Stimulated activated CD4-positive, alpha-beta T cell treated with anti-CD3 and anti-CD28 coated beads, Interleukin-2, amount 100 ng/mL, for 24 hours (primary cell): ENCODE data around the gene MFAP1.
"Not testable (repeated sequence)": the region's sequence is repeated elsewhere in the genome, so short reads cannot be mapped to it uniquely, and the experiment has no call there.

Source experiments
- DNase-seq, 2 donors: peaks; one replicate each; pipeline ENCODE4 v3.0.0-alpha.2; 2020

Gene MFAP1

DNA sequence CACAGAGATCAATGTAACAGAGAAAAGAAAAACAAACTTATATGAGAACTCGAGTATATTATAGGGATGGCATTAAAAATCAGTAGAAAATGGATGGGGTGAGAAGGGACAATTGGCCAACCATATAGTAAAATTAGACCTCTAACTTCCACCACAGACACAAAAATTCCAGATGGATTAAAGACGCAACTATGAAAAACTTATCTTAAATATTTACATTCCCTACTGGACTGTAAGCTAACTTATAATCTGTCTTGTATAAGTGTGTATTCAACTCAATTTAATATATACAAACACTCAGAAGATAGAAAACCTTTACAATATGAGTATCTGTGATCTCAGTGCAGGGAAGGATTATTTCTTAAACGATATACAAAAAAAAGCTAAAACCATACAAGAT is 3.0 kb downstream of the MFAP1 start:
- DNase-seq = no peak

GRCh38 chr15:43815064-43815463 is 9.4 kb downstream of the MFAP1 start:
- DNase-seq = not testable (repeated sequence)

DNA sequence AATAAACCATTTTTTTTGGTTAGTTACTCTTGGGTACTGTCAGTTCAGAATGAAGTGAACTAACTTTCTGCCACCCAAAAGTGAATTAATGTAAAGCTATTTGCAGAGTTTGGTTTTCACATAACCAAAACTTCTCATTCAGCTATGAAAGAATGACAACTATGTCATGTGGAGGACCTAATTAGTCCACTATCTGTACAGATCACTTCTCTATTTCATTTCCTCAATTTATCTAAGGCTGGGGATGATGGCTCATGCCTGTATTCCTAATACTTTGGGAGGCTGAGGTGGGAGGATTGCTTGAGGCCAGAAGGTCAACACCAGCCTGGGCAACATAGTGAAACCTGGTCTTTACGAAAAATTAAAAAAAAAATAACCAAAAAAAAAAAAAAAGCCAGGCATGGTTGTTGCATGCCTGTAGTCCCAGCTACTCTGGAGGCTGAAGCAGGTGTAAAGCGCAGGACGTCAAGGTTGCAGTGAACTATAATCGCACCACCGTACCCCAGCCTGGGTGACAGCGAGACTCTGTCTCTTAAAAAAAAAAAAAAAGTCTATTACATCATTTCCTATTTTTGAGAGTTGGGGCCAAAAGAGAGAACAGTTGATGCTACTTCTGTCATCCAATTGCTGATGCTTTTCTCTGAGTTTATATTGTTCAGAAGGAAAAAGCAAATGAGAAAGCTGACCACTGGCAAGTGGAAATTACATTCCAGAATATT is 15.4 kb downstream of the MFAP1 start:
- no peak for DNase-seq

DNA sequence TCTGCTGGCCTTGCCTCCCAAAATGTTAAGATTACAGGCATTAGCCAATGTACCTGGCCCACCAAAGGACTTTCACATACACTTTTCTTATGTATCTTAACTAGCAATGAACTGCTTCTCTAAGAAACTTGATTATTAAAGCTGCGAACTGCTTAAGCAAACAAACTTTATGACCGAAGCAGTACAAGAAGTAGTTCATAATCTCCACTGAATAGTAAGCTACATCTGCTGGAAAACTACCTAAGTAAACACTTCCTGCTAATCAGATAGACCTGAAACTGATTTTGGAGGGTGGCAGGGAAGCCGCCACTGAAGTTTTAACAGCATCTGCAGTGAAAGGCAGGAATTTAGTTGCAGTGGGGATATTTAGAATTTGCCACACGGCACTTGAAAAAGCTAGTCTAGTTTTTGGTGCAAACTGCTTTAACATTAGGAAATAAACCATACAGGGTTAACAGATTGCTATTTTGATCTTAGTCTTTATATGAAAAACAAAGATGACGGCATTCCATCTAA is 16.0 kb downstream of the MFAP1 start:
- DNase-seq = no peak

DNA sequence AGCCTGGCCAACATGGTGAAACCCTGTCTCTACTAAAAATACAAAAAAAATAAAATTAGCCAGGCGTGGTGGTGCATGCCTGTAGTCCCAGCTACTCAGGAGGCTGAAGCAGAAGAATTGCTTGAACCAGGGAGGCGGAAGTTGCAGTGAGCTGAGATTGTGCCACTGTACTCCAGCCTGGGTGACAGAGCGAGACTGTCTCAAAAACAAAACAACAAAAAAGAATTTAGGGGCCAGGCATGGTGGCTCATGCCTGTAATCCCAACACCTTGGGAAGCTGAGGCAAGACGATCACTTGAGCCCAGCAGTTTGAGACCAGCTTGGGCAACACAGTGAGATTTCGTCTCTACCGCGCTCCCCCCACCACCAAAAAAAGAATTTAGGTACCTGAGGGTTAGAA is 21.8 kb downstream of the MFAP1 start:
- DNase-seq = not testable (repeated sequence)

- peak; percentile 92 to 94 for DNase-seq
Observed at GRCh38 chr15:43800286-43801141, 24.0 kb downstream of the MFAP1 start, which contains the start of gene HYPK. HYPK (plus strand) TSS chr15:43800599; CDS start chr15:43800623, 24 bp downstream.

DNA sequence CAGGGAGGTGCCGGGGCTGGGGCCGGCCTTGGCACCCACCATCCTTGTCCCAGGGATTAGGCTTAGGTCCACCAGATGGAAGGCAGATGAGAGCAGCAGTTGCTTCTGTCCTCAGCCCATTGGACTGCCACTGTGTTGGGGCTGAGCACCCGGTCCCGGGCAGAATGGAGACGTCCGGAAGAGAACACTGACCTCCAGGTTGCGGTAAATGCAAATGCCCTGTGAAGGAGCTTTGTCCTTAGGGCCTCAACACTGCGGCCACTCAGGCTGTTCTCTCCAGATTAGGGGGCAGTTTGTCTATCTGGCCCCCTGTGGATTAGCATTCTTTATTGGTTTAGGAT is 24.6 kb downstream of the MFAP1 start, which contains the start of gene SERINC4:
SERINC4 (minus strand) TSS at position 276 of the 341 bp plus-strand sequence; CDS start at position 42, 234 bp downstream.
- DNase-seq = no peak

GRCh38 chr15:43799209-43799944 is 25.1 kb downstream of the MFAP1 start:
- peak in 1 of 2 donors; percentile 8 for DNase-seq

DNA sequence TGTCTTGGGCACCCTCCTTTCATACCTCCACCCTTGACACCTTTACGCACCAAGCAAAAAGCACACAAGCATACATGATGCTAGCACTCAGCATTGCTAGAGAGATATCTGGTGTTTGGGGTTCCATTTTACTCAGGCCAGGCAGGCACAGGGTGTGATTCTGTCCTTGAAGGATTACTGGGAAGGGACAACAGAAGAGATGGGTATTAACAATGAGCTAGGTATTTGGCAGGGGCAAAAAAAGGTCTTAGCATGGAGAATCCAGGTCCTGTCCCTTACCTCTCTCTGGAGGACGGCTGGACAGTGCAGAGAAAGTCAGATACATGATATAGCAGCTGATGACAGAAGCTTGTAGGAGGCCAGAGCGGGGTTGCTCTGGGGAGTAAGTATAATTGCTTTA is 27.9 kb downstream of the MFAP1 start:
- no peak for DNase-seq

DNA sequence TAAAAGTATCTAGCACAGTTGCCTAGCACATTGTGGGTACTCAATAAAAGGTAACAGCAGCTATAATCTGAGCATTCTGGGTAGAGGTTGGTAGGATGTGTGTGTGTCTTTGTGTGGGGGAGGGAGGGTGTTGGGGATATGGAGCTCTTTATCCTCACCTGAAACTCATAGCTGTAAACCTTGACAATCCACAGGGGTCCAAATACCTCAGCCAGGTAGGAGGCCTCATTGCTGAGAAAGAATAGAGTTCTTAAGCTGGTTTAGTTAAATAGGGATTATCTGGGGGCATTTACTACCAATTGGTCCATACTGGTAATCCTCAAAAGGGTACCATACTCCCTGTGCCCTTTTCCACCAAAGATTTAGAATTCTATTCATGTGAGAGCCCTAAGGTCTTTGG is 28.5 kb downstream of the MFAP1 start:
- no peak for DNase-seq

DNA sequence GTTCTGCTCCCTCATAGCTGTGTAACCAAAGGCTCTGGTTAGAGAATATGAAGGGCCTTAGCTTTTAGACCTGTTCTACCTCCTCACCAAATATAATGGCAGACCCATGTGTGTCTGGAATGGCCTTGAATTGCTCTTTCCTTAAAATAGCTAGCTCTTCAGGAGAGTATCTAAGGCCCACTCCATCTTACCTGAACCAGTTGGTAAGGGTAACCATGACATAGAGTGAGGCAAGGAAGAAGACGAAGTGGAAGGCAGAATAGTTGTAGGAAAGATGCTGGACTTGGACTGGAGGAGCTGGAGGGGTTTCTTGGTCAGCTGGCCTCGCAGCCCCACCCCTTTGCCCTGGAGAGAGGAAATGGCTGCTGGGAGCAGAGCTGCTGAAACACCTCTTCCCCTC is 29.3 kb downstream of the MFAP1 start:
- DNase-seq = no peak

GRCh38 chr15:43794269-43795037 is 30.0 kb downstream of the MFAP1 start:
- no peak for DNase-seq

DNA sequence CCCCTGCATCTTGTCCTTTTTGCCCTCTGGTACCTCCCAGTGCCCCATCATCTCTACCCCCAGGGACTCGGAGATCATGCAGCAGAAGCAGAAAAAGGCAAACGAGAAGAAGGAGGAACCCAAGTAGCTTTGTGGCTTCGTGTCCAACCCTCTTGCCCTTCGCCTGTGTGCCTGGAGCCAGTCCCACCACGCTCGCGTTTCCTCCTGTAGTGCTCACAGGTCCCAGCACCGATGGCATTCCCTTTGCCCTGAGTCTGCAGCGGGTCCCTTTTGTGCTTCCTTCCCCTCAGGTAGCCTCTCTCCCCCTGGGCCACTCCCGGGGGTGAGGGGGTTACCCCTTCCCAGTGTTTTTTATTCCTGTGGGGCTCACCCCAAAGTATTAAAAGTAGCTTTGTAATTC is 30.8 kb downstream of the MFAP1 start:
- no peak for DNase-seq

DNA sequence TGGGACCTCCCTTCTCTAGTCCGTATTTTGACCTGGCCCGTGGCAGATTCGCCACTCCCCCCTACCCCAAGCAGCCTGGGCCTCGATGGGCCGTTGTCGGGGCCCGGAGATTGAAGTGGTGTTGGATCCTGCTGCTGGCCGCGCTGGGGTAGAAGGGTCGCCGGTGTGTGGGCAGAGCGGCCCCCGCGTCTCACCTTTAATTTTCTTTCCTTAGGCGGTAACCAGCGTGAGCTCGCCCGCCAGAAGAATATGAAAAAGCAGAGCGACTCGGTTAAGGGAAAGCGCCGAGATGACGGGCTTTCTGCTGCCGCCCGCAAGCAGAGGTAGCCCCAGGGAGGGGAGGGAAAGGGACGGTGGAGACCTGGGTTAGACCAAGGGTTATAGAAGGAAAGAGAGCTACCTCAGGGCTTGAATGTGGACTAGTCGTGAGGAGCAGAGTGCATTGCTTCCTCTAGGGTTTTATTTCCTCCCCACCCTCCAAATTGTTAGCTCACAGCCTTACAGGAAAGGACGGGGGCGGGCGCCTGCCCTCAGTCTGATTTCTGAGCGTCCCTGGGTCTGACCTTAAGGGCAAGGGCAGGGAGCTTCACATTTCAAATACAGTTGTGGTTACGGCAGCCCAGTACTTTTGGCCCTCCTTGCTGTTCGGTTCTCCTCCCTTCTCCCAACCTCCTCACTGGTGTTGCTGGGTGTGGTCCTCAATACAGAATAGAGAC is 31.6 kb downstream of the MFAP1 start:
- DNase-seq = peak in 1 of 2 donors; percentile 24

DNA sequence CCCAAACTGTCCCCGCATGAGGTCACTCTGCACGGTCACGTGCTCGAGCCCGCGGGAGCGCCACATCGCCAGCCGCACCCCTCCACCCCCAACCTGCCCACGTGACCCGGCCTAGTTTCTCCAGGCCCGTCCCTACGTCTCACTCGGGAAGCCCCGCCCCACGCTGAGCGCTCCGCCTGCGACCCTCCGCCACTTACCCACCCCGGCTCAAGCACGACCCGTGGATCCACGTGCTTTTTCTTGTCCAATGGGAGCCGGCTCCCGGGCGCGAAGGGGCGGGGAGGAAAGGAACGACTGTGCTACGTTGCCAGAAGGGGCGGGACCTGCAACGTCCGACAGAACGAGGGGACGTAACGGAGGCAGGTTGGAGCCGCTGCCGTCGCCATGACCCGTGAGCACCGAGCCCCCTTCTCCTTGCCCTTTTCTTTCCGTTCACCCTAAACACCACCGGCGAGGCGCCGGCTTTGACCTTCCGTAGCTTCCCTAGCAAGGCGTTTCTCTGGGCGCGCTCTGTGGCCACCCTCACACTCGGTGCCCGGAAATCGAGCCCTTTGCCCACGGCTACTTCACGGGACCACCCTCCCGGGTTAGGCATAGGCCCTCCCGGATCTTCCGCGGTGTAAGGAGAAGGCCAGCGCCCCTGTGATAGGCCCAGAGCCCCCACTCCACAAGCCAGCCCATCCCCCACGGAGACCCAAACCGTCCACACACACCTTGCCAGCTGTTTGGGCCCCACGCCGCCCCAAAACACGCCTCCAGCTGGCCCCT is 32.3 kb downstream of the MFAP1 start, which contains the start of gene SERF2:
SERF2 (plus strand) TSS at position 328 of the 768 bp plus-strand sequence; CDS start at position 385, 57 bp downstream.
- peak; percentile 100 for DNase-seq

GRCh38 chr15:43789409-43789808 is 35.1 kb downstream of the MFAP1 start:
- DNase-seq = no peak

- DNase-seq = no peak
Observed at GRCh38 chr15:43779016-43779415, 45.5 kb downstream of the MFAP1 start.

GRCh38 chr15:43777267-43777914 is 47.1 kb downstream of the MFAP1 start:
- DNase-seq = peak; percentile 85 to 89

DNA sequence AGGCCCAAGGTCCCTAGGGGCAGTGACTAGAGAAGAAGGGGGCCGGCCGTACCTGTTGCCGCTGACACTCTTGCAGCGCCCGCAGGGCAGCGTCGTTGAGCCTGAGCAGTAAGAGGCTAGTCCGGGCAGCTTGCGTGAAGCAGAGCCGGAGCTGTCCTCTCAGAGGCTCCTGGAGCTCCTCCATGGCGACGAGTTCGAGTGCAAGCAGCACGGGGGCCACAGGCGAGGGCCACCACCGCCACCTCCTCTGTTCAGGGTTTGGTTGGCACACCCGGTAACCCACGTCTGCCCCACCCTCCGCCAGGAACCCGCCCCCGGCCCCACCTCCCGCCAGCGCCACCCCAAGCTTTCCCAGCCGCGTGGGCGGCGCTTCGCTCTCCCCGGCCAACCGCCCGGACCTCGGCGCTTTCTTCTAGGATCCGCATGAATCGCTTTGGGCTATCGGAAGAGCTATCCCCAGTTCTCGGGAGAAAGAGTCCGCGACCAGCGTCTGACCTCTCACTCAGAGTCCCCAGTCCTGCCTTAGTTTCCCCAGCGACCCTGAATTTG is 47.7 kb downstream of the MFAP1 start, which contains the start of gene ELL3:
ELL3 (minus strand) TSS at position 249 of the 549 bp plus-strand sequence; CDS start at position 184, 65 bp downstream.
- DNase-seq = peak; percentile 72 to 84
